IMR-90 (cell line): ENCODE measurements around the gene CELSR1. TPM values are rescaled to one million over a fixed set of nuclear protein-coding genes. Genes with fewer than 3 reads are reported as not detected.

Source experiments
- ATAC-seq: fragments of 200-7000 bp; cut with Tn5 transposase; 2 replicates; pipeline ENCODE4 v1.9.1; 2020; ENCODE audit warnings: low read depth, mild to moderate bottlenecking, moderate library complexity
- BruUV-seq: library from RNA; stranded (reverse); fragments of 400-500 nt; replicated peaks from 2 replicates; lab custom pipeline; 2021; lab: Mats Ljungman, UMichigan
- CTCF ChIA-PET: fragments of 300-600 bp; formaldehyde crosslinking; extraction: SDS; loops from one replicate; lab custom pipeline; 2021; ENCODE audit warnings: antibody characterized with exemption; lab: Yijun Ruan, JAX
- POLR2A ChIA-PET: fragments of 300-600 bp; sonication (Branson Sonifier 250); formaldehyde crosslinking; loops from one replicate; lab custom pipeline; 2022; ENCODE audit warnings: antibody characterized with exemption; ENCODE audit not compliant: unreplicated experiment; lab: Charles Lee
- DNase-seq: peaks from one replicate; pipeline ENCODE4 v3.0.0; 2013
- H2AFZ ChIP-seq: replicated peaks from 2 replicates; pipeline ENCODE3; 2013; ENCODE audit warnings: low read length, mild to moderate bottlenecking; ENCODE audit not compliant: poor library complexity
- H2AK5ac ChIP-seq: 2 replicates; pipeline ENCODE4 v1.6.1; 2013; ENCODE audit warnings: low read depth, low read length, inconsistent platforms
- H2AK9ac ChIP-seq: replicated peaks from 2 replicates; pipeline ENCODE3; 2013; ENCODE audit warnings: mild to moderate bottlenecking, low read depth, low read length, moderate library complexity; ENCODE audit not compliant: poor library complexity
- H2BK120ac ChIP-seq: 2 replicates; pipeline ENCODE4 v1.6.1; 2013; ENCODE audit warnings: low read depth, low read length, inconsistent platforms
- H2BK15ac ChIP-seq: 3 replicates; pipeline ENCODE4 v1.6.1; 2013; ENCODE audit warnings: low read depth, low read length, inconsistent platforms
- H2BK20ac ChIP-seq: 2 replicates; pipeline ENCODE4 v1.6.1; 2013; ENCODE audit warnings: low read depth, mild to moderate bottlenecking, inconsistent platforms, low read length, moderate library complexity
- H2BK5ac ChIP-seq: 2 replicates; pipeline ENCODE4 v1.6.1; 2013; ENCODE audit warnings: mild to moderate bottlenecking, low read depth, low read length, inconsistent platforms; ENCODE audit not compliant: poor library complexity, severe bottlenecking
- H3K14ac ChIP-seq: replicated peaks from 2 replicates; pipeline ENCODE4 v1.6.1; 2013; ENCODE audit warnings: low read depth, low read length, inconsistent platforms
- H3K18ac ChIP-seq: 2 replicates; pipeline ENCODE4 v1.6.1; 2013; ENCODE audit warnings: low read depth, low read length, control low read depth
- H3K23ac ChIP-seq: 2 replicates; pipeline ENCODE4 v1.6.1; 2013; ENCODE audit warnings: low read depth, low read length, inconsistent platforms
- H3K27ac ChIP-seq: 2 replicates; pipeline ENCODE4 v1.5.1; 2013; ENCODE audit warnings: mild to moderate bottlenecking, control low read depth, low read length; ENCODE audit not compliant: insufficient read depth
- H3K27me3 ChIP-seq: 2 replicates; pipeline ENCODE4 v1.6.1; 2013; ENCODE audit warnings: low read length; ENCODE audit not compliant: control insufficient read depth, insufficient read depth
- H3K36me3 ChIP-seq: 2 replicates; pipeline ENCODE4 v1.6.1; 2013; ENCODE audit warnings: low read length, mixed read lengths; ENCODE audit not compliant: control insufficient read depth, insufficient read depth
- H3K4ac ChIP-seq: 2 replicates; pipeline ENCODE4 v1.6.1; 2013; ENCODE audit warnings: low read depth, low read length, inconsistent platforms
- H3K4me1 ChIP-seq: 2 replicates; pipeline ENCODE4 v1.6.1; 2013; ENCODE audit warnings: low read length, mixed read lengths; ENCODE audit not compliant: control insufficient read depth, insufficient read depth
- H3K4me2 ChIP-seq: 2 replicates; pipeline ENCODE4 v1.6.1; 2013; ENCODE audit warnings: low read depth, mild to moderate bottlenecking, control low read depth, low read length, moderate library complexity
- H3K4me3 ChIP-seq: 2 replicates; pipeline ENCODE4 v1.5.1; 2013; ENCODE audit warnings: low read depth, mild to moderate bottlenecking, control low read depth, low read length, moderate library complexity; ENCODE audit not compliant: insufficient read depth
- H3K56ac ChIP-seq: 2 replicates; pipeline ENCODE4 v1.6.1; 2013; ENCODE audit warnings: low read length, inconsistent platforms; ENCODE audit not compliant: insufficient read depth; ENCODE audit errors: extremely low read depth
- H3K79me1 ChIP-seq, 2 experiments: 2 replicates each; pipeline ENCODE4 v1.6.1; 2013; ENCODE audit warnings: low read length in 2 of 2, inconsistent platforms in 1 of 2, low read depth in 1 of 2
- H3K9ac ChIP-seq: 2 replicates; pipeline ENCODE4 v1.6.1; 2013; ENCODE audit warnings: low read depth, low read length, control low read depth
- H3K9me1 ChIP-seq: 2 replicates; pipeline ENCODE4 v1.6.1; 2013; ENCODE audit warnings: low read length, inconsistent platforms; ENCODE audit not compliant: insufficient read depth
- H3K9me3 ChIP-seq: 2 replicates; pipeline ENCODE4 v1.6.1; 2013; ENCODE audit warnings: low read length; ENCODE audit not compliant: control insufficient read depth, insufficient read depth
- H4K20me1 ChIP-seq: 2 replicates; pipeline ENCODE4 v1.6.1; 2013; ENCODE audit warnings: low read length, inconsistent platforms; ENCODE audit not compliant: insufficient read depth
- H4K5ac ChIP-seq: 2 replicates; pipeline ENCODE4 v1.6.1; 2013; ENCODE audit warnings: mild to moderate bottlenecking, low read depth, low read length, control low read depth
- H4K8ac ChIP-seq, 2 experiments: 2 replicates each; pipeline ENCODE4 v1.6.1; 2013; ENCODE audit warnings: low read depth in 2 of 2, low read length in 2 of 2, control low read depth in 1 of 2, inconsistent platforms in 1 of 2
- H4K91ac ChIP-seq: 2 replicates; pipeline ENCODE4 v1.6.1; 2013; ENCODE audit warnings: low read depth, low read length, inconsistent platforms; ENCODE audit not compliant: insufficient read depth
- CHD1 ChIP-seq: IDR thresholded peaks from 2 replicates; pipeline ENCODE4 v1.6.1; 2012; ENCODE audit warnings: low read depth, low read length, improper control_type of control experiment
- CTCF ChIP-seq: conservative IDR thresholded peaks from 2 replicates; pipeline ENCODE4 v1.5.1; 2012; ENCODE audit warnings: mild to moderate bottlenecking, low read depth, low read length, improper control_type of control experiment
- FOS ChIP-seq: fragments of 150-350 bp; IDR thresholded peaks from 2 replicates; pipeline ENCODE4 v1.6.1; 2016; ENCODE audit warnings: low read depth, low read length
- MAFK ChIP-seq: IDR thresholded peaks from 2 replicates; pipeline ENCODE4 v1.6.1; 2012; ENCODE audit warnings: low read depth, low read length, improper control_type of control experiment
- MXI1 ChIP-seq: IDR thresholded peaks from 2 replicates; pipeline ENCODE4 v1.6.1; 2012; ENCODE audit warnings: low read depth, mild to moderate bottlenecking, low read length, moderate library complexity, borderline replicate concordance
- POLR2A ChIP-seq: IDR thresholded peaks from 2 replicates; pipeline ENCODE4 v1.6.1; 2012; ENCODE audit warnings: mild to moderate bottlenecking, low read depth, low read length
- SMC3 ChIP-seq: fragments of 150-350 bp; IDR thresholded peaks from 2 replicates; pipeline ENCODE4 v1.6.1; 2016; ENCODE audit warnings: low read depth, mild to moderate bottlenecking, antibody characterized with exemption, low read length, moderate library complexity
- USF2 ChIP-seq: fragments of 150-350 bp; IDR thresholded peaks from 2 replicates; pipeline ENCODE4 v1.6.1; 2017; ENCODE audit warnings: mild to moderate bottlenecking, antibody characterized with exemption, low read length, low read depth
- WGBS, 2 experiments: methylation state at CpG; one replicate each; pipeline versions ENCODE4 v1.1.5 to v1.1.7; 2013; ENCODE audit warnings: missing lambda C conversion rate in 2 of 2; ENCODE audit not compliant: insufficient read length in 1 of 2; ENCODE audit errors: extremely low coverage in 2 of 2; 5-methylcytosine and 5-hydroxymethylcytosine counted together
- dilution Hi-C: fragments of 300-500 bp; cut with HindIII; formaldehyde crosslinking; loops from one replicate; pipeline ENCODE4 v1.14.3; 2018; ENCODE audit warnings: low sequenced_read_pairs; ENCODE audit not compliant: unreplicated experiment
- in situ Hi-C: fragments of 300-500 bp; cut with MboI; formaldehyde crosslinking; loops from 3 replicates; pipeline ENCODE4 v1.14.3; 2019; ENCODE audit warnings: low sequenced_read_pairs, inconsistent platforms, mixed read lengths
- intact Hi-C: fragments of 100-400 bp; cut with micrococcal nuclease; formaldehyde crosslinking; loops from 2 replicates; pipeline ENCODE4 v1.10.0; 2022
- polyA plus RNA-seq, 3 experiments: library from polyadenylated mRNA; depleted of rRNA; stranded (reverse); fragments of >200 nt; gene quantifications; 2 replicates each; pipeline ENCODE4 v1.2.3, GENCODE V29; 2012; ENCODE audit warnings: low replicate concordance in 1 of 3
- total RNA-seq: library from RNA; depleted of rRNA; stranded (reverse); fragments of >200 nt; gene quantifications from 2 replicates; pipeline ENCODE4 v1.2.3, GENCODE V29; 2012

CELSR1 gene
- total and polyA plus RNA-seq, 2 of the 4 experiments (the other 2 are of a cell fraction), result 0.36 to 0.82 TPM

GRCh38 chr22:46359362-46359761, 178.1 kb downstream of the CELSR1 start:
- Histone ChIP-seq H3K4me1 (no peaks in the 10 kb centered on the region), H2BK20ac (no peak overlapping the region), H2BK15ac (no peak overlapping the region), H2AFZ (no peak overlapping the region), H2AK9ac (no peak overlapping the region), H3K79me1 (no peaks in the 10 kb centered on the region), H4K8ac (no peak overlapping the region), H2BK120ac (no peak overlapping the region), H3K4me2 (no peak overlapping the region), H3K4ac (no peak overlapping the region), H3K14ac (no peak overlapping the region), H4K20me1 (peaks cover 9% of the 10 kb centered on the region), H3K4me3 (no peak overlapping the region), H3K18ac (no peak overlapping the region), H3K9ac (no peak overlapping the region), H2AK5ac (no peak overlapping the region), H3K36me3 (peaks cover 23% of the 10 kb centered on the region; the same call in 1 of the 2 replicates), H2BK5ac (no peak overlapping the region), H3K9me3 (no peaks in the 10 kb centered on the region), H3K27me3 (peaks cover 5% of the 10 kb centered on the region; the same call in 1 of the 2 replicates), H4K5ac (no peak overlapping the region), H3K23ac (no peak overlapping the region), H3K9me1 (no peaks in the 10 kb centered on the region), H4K91ac (no peak overlapping the region), H3K56ac (no peak overlapping the region), H3K27ac (no peak overlapping the region)
- 100% methylated on average over 1 of the region's 14 CpGs; no CpG with 5 or more reads in 1 of the 2 experiments for WGBS, 2 experiments
- no TSS peak for BruUV-seq
- intact Hi-C loops, result no loop called here
- CTCF ChIA-PET, result interaction anchor here (0.7 kb wide), 1 partner anchor 8 kb away, joined by 3 read pairs; no protein-coding TSS in a partner anchor
- POLR2A ChIA-PET, result no interaction called here
- no peak for TF ChIP-seq MXI1
- TF ChIP-seq FOS, result no peak
- TF ChIP-seq CHD1, result no peak
- TF ChIP-seq SMC3, result no peak
- TF ChIP-seq MAFK, result no peak
- TF ChIP-seq POLR2A, result no peak
- TF ChIP-seq CTCF, result no peak
- no peak for TF ChIP-seq USF2
- ATAC-seq (no peak), DNase-seq (no peak)
- dilution Hi-C loops, result no loop called here
- in situ Hi-C loops, result no loop called here
